DOHH2 (cell line): Measurements from ENCODE around the gene UBE2N.
"Not testable (repeated sequence)": the region's sequence is repeated elsewhere in the genome, so short reads cannot be mapped to it uniquely, and the experiment has no call there.

Experiments used
- CTCF ChIP-seq: fragments of 200-600 bp; sonication (generic); IDR thresholded peaks from one replicate; pipeline ENCODE4 v1.5.1; 2014; ENCODE audit warnings: antibody characterized with exemption, mild to moderate bottlenecking, low read depth, low read length; ENCODE audit not compliant: poor library complexity, severe bottlenecking
- EZH2phosphoT487 ChIP-seq: fragments of 200-600 bp; sonication (generic); IDR thresholded peaks from 2 replicates; pipeline ENCODE4 v1.6.1; 2017; ENCODE audit warnings: borderline replicate concordance, mild to moderate bottlenecking, antibody characterized with exemption, low read length, moderate library complexity, mixed read lengths

- TF ChIP-seq CTCF, EZH2phosphoT487: not testable (repeated sequence)
Measured at GRCh38 chr12:93432031-93432430, 9.7 kb downstream of the UBE2N start.
